Upper lobe of left lung (tissue), 6 donors: ENCODE data around the gene PEX11B. TPM values are rescaled to one million over a fixed set of nuclear protein-coding genes. Genes with fewer than 3 reads are reported as not detected.
"Not testable (repeated sequence)": the region's sequence is repeated elsewhere in the genome, so short reads cannot be mapped to it uniquely, and the experiment has no call there.

Experiments used
- ATAC-seq, 2 donors: fragments of 200-7000 bp; cut with Tn5 transposase; one replicate each; pipeline ENCODE4 v1.9.1; 2022; ENCODE audit warnings: mild to moderate bottlenecking in 2 of 2, moderate library complexity in 2 of 2; ENCODE audit not compliant: low FRiP score in 2 of 2
- DNase-seq, 2 donors: peaks; one replicate each; pipeline ENCODE4 v3.0.0-alpha.2; 2019 to 2020
- H3K27ac ChIP-seq, 4 donors: fragments of 200-600 bp; sonication (generic); one replicate each; pipeline ENCODE4 v1.5.1; 2016 to 2019
- H3K27me3 ChIP-seq, 4 donors: fragments of 200-600 bp; sonication (generic); one replicate each; pipeline ENCODE4 v1.5.1; 2017 to 2019
- H3K36me3 ChIP-seq, 4 donors: fragments of 200-600 bp; sonication (generic); one replicate each; pipeline ENCODE4 v1.5.1; 2016 to 2019
- H3K4me1 ChIP-seq, 4 donors: fragments of 200-600 bp; sonication (generic); one replicate each; pipeline ENCODE4 v1.5.1; 2018 to 2019
- H3K4me3 ChIP-seq, 4 donors: fragments of 200-600 bp; sonication (generic); one replicate each; pipeline ENCODE4 v1.5.1; 2017 to 2019; ENCODE audit warnings: mild to moderate bottlenecking in 2 of 4, moderate library complexity in 1 of 4
- H3K9me3 ChIP-seq, 4 donors: fragments of 200-600 bp; sonication (generic); one replicate each; pipeline ENCODE4 v1.5.1; 2018 to 2019
- CTCF ChIP-seq, 6 experiments: fragments of 450-650 bp in 4 of 6; fragments of 200-600 bp in 2 of 6; sonication (generic) in 2 of 6; IDR thresholded peaks; one replicate each; pipeline ENCODE4 v1.5.1; 2016 to 2019; ENCODE audit warnings: antibody characterized with exemption in 6 of 6
- EP300 ChIP-seq, 4 donors: sonication (generic); formaldehyde crosslinking; IDR thresholded peaks; one replicate each; pipeline ENCODE4 v1.5.1; 2017; ENCODE audit warnings: antibody characterized with exemption in 4 of 4, control low read depth in 2 of 4
- POLR2A ChIP-seq, 4 donors: fragments of 450-650 bp; IDR thresholded peaks; one replicate each; pipeline ENCODE4 v1.5.1; 2016 to 2017; ENCODE audit warnings: antibody characterized with exemption in 4 of 4, mild to moderate bottlenecking in 2 of 4
- POLR2AphosphoS5 ChIP-seq, 2 donors: sonication (generic); formaldehyde crosslinking; IDR thresholded peaks; one replicate each; pipeline ENCODE4 v1.5.1; 2017; ENCODE audit warnings: antibody characterized with exemption in 2 of 2
- WGBS, 2 donors: methylation state at CpG; one replicate each; pipeline ENCODE4 v1.1.5; 2017 to 2018; 5-methylcytosine and 5-hydroxymethylcytosine counted together
- total RNA-seq, 6 donors: library from RNA; depleted of rRNA in 4 of 6; stranded (reverse); fragments of >200 nt in 4 of 6; gene quantifications; one replicate each; pipeline versions ENCODE4 v1.1.0 to v1.2.1, GENCODE V29; 2016 to 2021
- donor health status: DM: no; HTN: no; CAD: no; lungs with moderate emphysema.
- donor health status: DM: no; HTN: yes; CAD: no; lungs with severe emphysema.

The PEX11B gene
- total RNA-seq, 6 donors from 2014 or later = 15.2 to 29.5 (median 26.9) TPM

- no peak overlapping the region for H3K4me3 ChIP-seq
- H3K27ac ChIP-seq = no peak overlapping the region
- no peaks in the 10 kb centered on the region for H3K9me3 ChIP-seq
- no peak for TF ChIP-seq CTCF (IDR thresholded peaks at IDR 0.05)
- TF ChIP-seq EP300 (IDR thresholded peaks at IDR 0.05) = no peak
- TF ChIP-seq POLR2AphosphoS5 (IDR thresholded peaks at IDR 0.05) = no peak
- TF ChIP-seq POLR2A (IDR thresholded peaks at IDR 0.05) = no peak
- 78 to 83% methylated on average over 8 of the region's 8 CpGs for WGBS, 2 donors
- peaks cover 0 to 52% (median 11%) of the 10 kb centered on the region in 4 donors for H3K36me3 ChIP-seq
- no peak for DNase-seq
- no peaks in the 10 kb centered on the region for H3K27me3 ChIP-seq
- H3K4me1 ChIP-seq = peaks cover 0 to 19% (median 12%) of the 10 kb centered on the region in 4 donors
- no peak for ATAC-seq
Observed at GRCh38 chr1:145936247-145936646, 17.7 kb upstream of the PEX11B start.

GRCh38 chr1:145935708-145936107 is 17.2 kb upstream of the PEX11B start:
- Histone ChIP-seq H3K4me1 (peaks cover 0 to 19% (median 12%) of the 10 kb centered on the region in 4 donors), H3K9me3 (no peaks in the 10 kb centered on the region), H3K4me3 (no peak overlapping the region), H3K36me3 (peaks cover 0 to 47% (median 11%) of the 10 kb centered on the region in 4 donors), H3K27ac (no peak overlapping the region), H3K27me3 (no peaks in the 10 kb centered on the region)
- DNase-seq (no peak), ATAC-seq (no peak)
- no peak for TF ChIP-seq POLR2AphosphoS5 (IDR thresholded peaks at IDR 0.05)

- peaks cover 0 to 28% (median 20%) of the 10 kb centered on the region in 4 donors for H3K4me1 ChIP-seq
- not testable (repeated sequence) for H3K27me3 ChIP-seq, ATAC-seq, DNase-seq, H3K9me3 ChIP-seq, H3K4me3 ChIP-seq
- H3K27ac ChIP-seq = peak overlapping the region in 3 of 4 donors; percentile 13 to 52 (median 35)
- 18 to 30% methylated on average over 9 of the region's 9 CpGs for whole genome bisulfite sequencing, 2 donors
- peaks cover 0 to 41% (median 11%) of the 10 kb centered on the region in 4 donors for H3K36me3 ChIP-seq
Observed at GRCh38 chr1:145932522-145933009, 14.0 kb upstream of the PEX11B start.

- Histone ChIP-seq H3K4me1 (peaks cover 10 to 34% (median 29%) of the 10 kb centered on the region in 4 donors), H3K27ac (peak overlapping the region; percentile 87 to 97 (median 95)), H3K9me3 (no peaks in the 10 kb centered on the region), H3K27me3 (no peaks in the 10 kb centered on the region), H3K4me3 (peak overlapping the region; percentile 49 to 68 (median 58)), H3K36me3 (peaks cover 0 to 23% (median 6%) of the 10 kb centered on the region in 4 donors)
- TF ChIP-seq POLR2A (IDR thresholded peaks at IDR 0.05) = no peak
- no peak for TF ChIP-seq EP300 (IDR thresholded peaks at IDR 0.05)
- no peak for TF ChIP-seq CTCF (IDR thresholded peaks at IDR 0.05)
- TF ChIP-seq POLR2AphosphoS5 (IDR thresholded peaks at IDR 0.05) = no peak
- 64 to 67% methylated on average over 20 of the region's 20 CpGs for WGBS, 2 donors
- no peak for ATAC-seq
- peak in 1 of 2 donors; percentile 58 for DNase-seq
Observed at GRCh38 chr1:145927916-145928643, 9.6 kb upstream of the PEX11B start.

- H3K9me3 ChIP-seq = no peaks in the 10 kb centered on the region
- TF ChIP-seq CTCF (IDR thresholded peaks at IDR 0.05) = peak; percentile 54 to 81 (median 66)
- TF ChIP-seq POLR2AphosphoS5 (IDR thresholded peaks at IDR 0.05) = peak; percentile 99 to 100
- peak; percentile 25 to 98 (median 96) for TF ChIP-seq POLR2A (IDR thresholded peaks at IDR 0.05)
- peak in 1 of 4 donors; percentile 2 for TF ChIP-seq EP300 (IDR thresholded peaks at IDR 0.05)
- H3K36me3 ChIP-seq = peaks cover 0 to 20% (median 6%) of the 10 kb centered on the region in 4 donors
- peaks cover 10 to 26% (median 24%) of the 10 kb centered on the region in 4 donors for H3K4me1 ChIP-seq
- WGBS, 2 donors = 0% methylated on average over 35 to 41 of the region's 41 CpGs
- DNase-seq (peak in 1 of 2 donors; percentile 96), ATAC-seq (peak; percentile 98 to 99)
- peak within 1 kb of the TSS; percentile 87 to 97 (median 95) for H3K27ac ChIP-seq
- H3K27me3 ChIP-seq = no peaks in the 10 kb centered on the region
- H3K4me3 ChIP-seq = peak within 1 kb of the TSS; percentile 53 to 70 (median 66)
Observed at GRCh38 chr1:145927063-145927886, 8.8 kb upstream of the PEX11B start, which contains the start of gene RBM8A. RBM8A (minus strand) TSS chr1:145927484; CDS start chr1:145927426, 58 bp downstream.
